WTC11 (cell line): ENCODE measurements around the gene FERMT2. TPM values are rescaled to one million over a fixed set of nuclear protein-coding genes. Genes with fewer than 3 reads are reported as not detected.

Experiments used
- ATAC-seq: fragments of 200-7000 bp; cut with Tn5 transposase; 2 replicates; pipeline ENCODE4 v1.10.0; 2021; ENCODE audit warnings: mild to moderate bottlenecking, moderate library complexity
- CTCF ChIA-PET: fragments of 300-600 bp; sonication (Branson Sonifier 250); formaldehyde crosslinking; loops from one replicate; lab custom pipeline; 2021; ENCODE audit warnings: antibody characterized with exemption; lab: Charles Lee
- POLR2A ChIA-PET: fragments of 350-600 bp; sonication (Branson Sonifier 250); formaldehyde crosslinking; loops from one replicate; lab custom pipeline; 2021; ENCODE audit warnings: antibody characterized with exemption; lab: Charles Lee
- DNase-seq: peaks from one replicate; pipeline ENCODE4 v3.0.0; 2021; ENCODE audit warnings: low spot score
- H3K27ac Mint-ChIP-seq: 2 replicates; pipeline ENCODE4 v1.8.0; 2021; ENCODE audit warnings: mixed read lengths
- H3K27me3 Mint-ChIP-seq: 2 replicates; pipeline ENCODE4 v1.8.0; 2021; ENCODE audit warnings: low read depth, mild to moderate bottlenecking, moderate library complexity, mixed read lengths
- H3K36me3 Mint-ChIP-seq: 2 replicates; pipeline ENCODE4 v1.8.0; 2021; ENCODE audit warnings: mixed read lengths
- H3K4me1 Mint-ChIP-seq: 2 replicates; pipeline ENCODE4 v1.8.0; 2022; ENCODE audit warnings: mixed read lengths
- H3K4me3 Mint-ChIP-seq: 2 replicates; pipeline ENCODE4 v1.8.0; 2021; ENCODE audit warnings: mild to moderate bottlenecking, moderate library complexity, mixed read lengths
- H3K9me3 Mint-ChIP-seq: 2 replicates; pipeline ENCODE4 v1.8.0; 2021; ENCODE audit warnings: mixed read lengths
- FOXJ3 ChIP-seq: sonication (generic); formaldehyde crosslinking; IDR thresholded peaks from 2 replicates; pipeline ENCODE4 v1.9.0; 2021; ENCODE audit warnings: missing genetic modification reagents, mild to moderate bottlenecking, borderline replicate concordance
- GRHL2 ChIP-seq: fragments of 250-450 bp; sonication (Bioruptor Pico); IDR thresholded peaks from 2 replicates; pipeline ENCODE4 v1.8.0; 2022; ENCODE audit warnings: mild to moderate bottlenecking, moderate library complexity; ENCODE audit not compliant: insufficient replicate concordance, severe bottlenecking
- MXD4 ChIP-seq: fragments of 250-450 bp; sonication (Bioruptor Pico); IDR thresholded peaks from 2 replicates; pipeline ENCODE4 v1.8.0; 2021; ENCODE audit warnings: mild to moderate bottlenecking, moderate library complexity, borderline replicate concordance
- NFE2L1 ChIP-seq: sonication (generic); formaldehyde crosslinking; IDR thresholded peaks from 2 replicates; pipeline ENCODE4 v1.8.1; 2023; ENCODE audit warnings: missing genetic modification reagents
- RORB ChIP-seq: fragments of 250-450 bp; sonication (Bioruptor Pico); IDR thresholded peaks from 2 replicates; pipeline ENCODE4 v1.9.0; 2021; ENCODE audit warnings: mild to moderate bottlenecking
- ZBTB43 ChIP-seq: sonication (generic); formaldehyde crosslinking; IDR thresholded peaks from 2 replicates; pipeline ENCODE4 v1.8.1; 2023; ENCODE audit warnings: mild to moderate bottlenecking, missing genetic modification reagents
- ZNF396 ChIP-seq: fragments of 250-450 bp; sonication (Bioruptor Pico); IDR thresholded peaks from 2 replicates; pipeline ENCODE4 v1.8.0; 2021; ENCODE audit warnings: mild to moderate bottlenecking, moderate library complexity, borderline replicate concordance
- total RNA-seq: library from RNA; stranded (reverse); gene quantifications from 3 replicates; pipeline ENCODE4 v1.2.3, GENCODE V29; 2021
- TF ChIP-seq, protein P1 (sequence below): sonication (generic); formaldehyde crosslinking; IDR thresholded peaks from 2 replicates; pipeline ENCODE4 v1.8.1; 2022; ENCODE audit warnings: low read depth, mild to moderate bottlenecking, moderate library complexity, missing genetic modification reagents, borderline replicate concordance
- TF ChIP-seq, protein P2 (sequence below): sonication (generic); formaldehyde crosslinking; IDR thresholded peaks from 2 replicates; pipeline ENCODE4 v1.8.0; 2023; ENCODE audit warnings: missing genetic modification reagents, mild to moderate bottlenecking, borderline replicate concordance
- TF ChIP-seq, protein P3 (sequence below): sonication (generic); formaldehyde crosslinking; IDR thresholded peaks from 2 replicates; pipeline ENCODE4 v1.8.0; 2022; ENCODE audit warnings: mild to moderate bottlenecking, missing genetic modification reagents

Gene FERMT2
- total RNA-seq, 1 experiment from 2014 or later, result 92.8 TPM

GRCh38 chr14:52844262-52845060 lies 106.4 kb downstream of the FERMT2 start:
- DNase-seq (no peak), ATAC-seq (peak; percentile 67)
- peak overlapping the region; percentile 94 for H3K27ac Mint-ChIP-seq
- H3K36me3 Mint-ChIP-seq, result no peaks in the 10 kb centered on the region
- ChIA-PET POLR2A (interaction anchor here (0.5 kb wide), 1 partner anchor 10 kb away, joined by 3 read pairs; no protein-coding TSS in a partner anchor), CTCF (interaction anchor here (1.1 kb wide), 1 partner anchor 65 kb away, joined by 6 read pairs; no protein-coding TSS in a partner anchor)
- 0 out of 2 replicates have a peak overlapping the region, but pooled peaks have one; percentile 17 for H3K4me3 Mint-ChIP-seq
- peaks cover 4% of the 10 kb centered on the region; the same call in 1 of the 2 replicates for H3K9me3 Mint-ChIP-seq
- TF ChIP-seq GRHL2 (no peak), ZBTB43 (CRISPR knock-in tag) (no peak), ZNF396 (CRISPR knock-in tag) (no peak), MXD4 (CRISPR knock-in tag) (no peak), NFE2L1 (no peak), FOXJ3 (CRISPR knock-in tag) (no peak)
- TF ChIP-seq, protein P1, sequence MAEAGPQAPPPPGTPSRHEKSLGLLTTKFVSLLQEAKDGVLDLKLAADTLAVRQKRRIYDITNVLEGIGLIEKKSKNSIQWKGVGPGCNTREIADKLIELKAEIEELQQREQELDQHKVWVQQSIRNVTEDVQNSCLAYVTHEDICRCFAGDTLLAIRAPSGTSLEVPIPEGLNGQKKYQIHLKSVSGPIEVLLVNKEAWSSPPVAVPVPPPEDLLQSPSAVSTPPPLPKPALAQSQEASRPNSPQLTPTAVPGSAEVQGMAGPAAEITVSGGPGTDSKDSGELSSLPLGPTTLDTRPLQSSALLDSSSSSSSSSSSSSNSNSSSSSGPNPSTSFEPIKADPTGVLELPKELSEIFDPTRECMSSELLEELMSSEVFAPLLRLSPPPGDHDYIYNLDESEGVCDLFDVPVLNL (CRISPR knock-in tag), result no peak
- peaks cover 37% of the 10 kb centered on the region for H3K4me1 Mint-ChIP-seq
- H3K27me3 Mint-ChIP-seq, result no peaks in the 10 kb centered on the region

DNA sequence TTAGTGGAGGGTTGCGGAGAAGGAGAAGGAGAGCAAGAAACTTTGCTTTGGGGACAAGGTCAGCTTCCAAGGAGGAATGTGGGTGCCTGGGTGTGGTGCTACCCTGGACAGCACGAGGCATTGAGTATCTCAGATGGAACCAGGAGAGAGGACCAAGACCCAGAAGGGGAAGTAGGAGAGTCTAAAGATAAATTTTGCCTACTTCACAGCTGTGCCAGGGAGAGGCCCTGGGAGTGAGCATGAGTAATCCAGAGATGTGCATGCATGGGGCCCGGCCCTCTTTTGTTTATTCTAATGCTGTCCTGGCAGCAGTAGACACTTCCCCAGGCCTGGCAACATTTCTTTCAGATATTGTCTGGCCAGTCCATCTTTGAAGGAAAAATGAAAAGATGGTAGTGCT lies 110.0 kb downstream of the FERMT2 start:
- TF ChIP-seq, protein P2, sequence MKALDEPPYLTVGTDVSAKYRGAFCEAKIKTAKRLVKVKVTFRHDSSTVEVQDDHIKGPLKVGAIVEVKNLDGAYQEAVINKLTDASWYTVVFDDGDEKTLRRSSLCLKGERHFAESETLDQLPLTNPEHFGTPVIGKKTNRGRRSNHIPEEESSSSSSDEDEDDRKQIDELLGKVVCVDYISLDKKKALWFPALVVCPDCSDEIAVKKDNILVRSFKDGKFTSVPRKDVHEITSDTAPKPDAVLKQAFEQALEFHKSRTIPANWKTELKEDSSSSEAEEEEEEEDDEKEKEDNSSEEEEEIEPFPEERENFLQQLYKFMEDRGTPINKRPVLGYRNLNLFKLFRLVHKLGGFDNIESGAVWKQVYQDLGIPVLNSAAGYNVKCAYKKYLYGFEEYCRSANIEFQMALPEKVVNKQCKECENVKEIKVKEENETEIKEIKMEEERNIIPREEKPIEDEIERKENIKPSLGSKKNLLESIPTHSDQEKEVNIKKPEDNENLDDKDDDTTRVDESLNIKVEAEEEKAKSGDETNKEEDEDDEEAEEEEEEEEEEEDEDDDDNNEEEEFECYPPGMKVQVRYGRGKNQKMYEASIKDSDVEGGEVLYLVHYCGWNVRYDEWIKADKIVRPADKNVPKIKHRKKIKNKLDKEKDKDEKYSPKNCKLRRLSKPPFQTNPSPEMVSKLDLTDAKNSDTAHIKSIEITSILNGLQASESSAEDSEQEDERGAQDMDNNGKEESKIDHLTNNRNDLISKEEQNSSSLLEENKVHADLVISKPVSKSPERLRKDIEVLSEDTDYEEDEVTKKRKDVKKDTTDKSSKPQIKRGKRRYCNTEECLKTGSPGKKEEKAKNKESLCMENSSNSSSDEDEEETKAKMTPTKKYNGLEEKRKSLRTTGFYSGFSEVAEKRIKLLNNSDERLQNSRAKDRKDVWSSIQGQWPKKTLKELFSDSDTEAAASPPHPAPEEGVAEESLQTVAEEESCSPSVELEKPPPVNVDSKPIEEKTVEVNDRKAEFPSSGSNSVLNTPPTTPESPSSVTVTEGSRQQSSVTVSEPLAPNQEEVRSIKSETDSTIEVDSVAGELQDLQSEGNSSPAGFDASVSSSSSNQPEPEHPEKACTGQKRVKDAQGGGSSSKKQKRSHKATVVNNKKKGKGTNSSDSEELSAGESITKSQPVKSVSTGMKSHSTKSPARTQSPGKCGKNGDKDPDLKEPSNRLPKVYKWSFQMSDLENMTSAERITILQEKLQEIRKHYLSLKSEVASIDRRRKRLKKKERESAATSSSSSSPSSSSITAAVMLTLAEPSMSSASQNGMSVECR (CRISPR knock-in tag), result no peak
- TF ChIP-seq, protein P3, sequence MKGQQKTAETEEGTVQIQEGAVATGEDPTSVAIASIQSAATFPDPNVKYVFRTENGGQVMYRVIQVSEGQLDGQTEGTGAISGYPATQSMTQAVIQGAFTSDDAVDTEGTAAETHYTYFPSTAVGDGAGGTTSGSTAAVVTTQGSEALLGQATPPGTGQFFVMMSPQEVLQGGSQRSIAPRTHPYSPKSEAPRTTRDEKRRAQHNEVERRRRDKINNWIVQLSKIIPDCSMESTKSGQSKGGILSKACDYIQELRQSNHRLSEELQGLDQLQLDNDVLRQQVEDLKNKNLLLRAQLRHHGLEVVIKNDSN (CRISPR knock-in tag), result no peak
- TF ChIP-seq RORB (CRISPR knock-in tag) (no peak), MXD4 (CRISPR knock-in tag) (no peak)
- TF ChIP-seq, protein P1 (CRISPR knock-in tag), result no peak
- Mint-ChIP-seq H3K4me1 (peaks cover 39% of the 10 kb centered on the region), H3K9me3 (peaks cover 4% of the 10 kb centered on the region; the same call in 1 of the 2 replicates), H3K36me3 (no peaks in the 10 kb centered on the region), H3K27me3 (no peaks in the 10 kb centered on the region), H3K4me3 (no peak overlapping the region), H3K27ac (no peak overlapping the region; the same call in 1 of the 2 replicates)
- CTCF ChIA-PET, result interaction anchor here (1.0 to 1.6 kb wide), 4 partner anchors 18 to 120 kb away, joined by 3 to 4 read pairs (median 3); no protein-coding TSS in a partner anchor
- POLR2A ChIA-PET, result no interaction called here
- no peak for ATAC-seq
- no peak for DNase-seq
